OCI-LY1 (cell line): ENCODE data around the gene ZMAT2.
"Not testable (repeated sequence)": the region's sequence is repeated elsewhere in the genome, so short reads cannot be mapped to it uniquely, and the experiment has no call there.

Experiments
- H2AFZ ChIP-seq: fragments of 200-600 bp; sonication (generic), shearing (Covaris generic); 2 replicates; pipeline ENCODE4 v1.6.0; 2014; ENCODE audit warnings: antibody characterized with exemption, mild to moderate bottlenecking, low read length
- H3F3A ChIP-seq: fragments of 200-600 bp; sonication (generic), shearing (Covaris generic); 2 replicates; pipeline ENCODE4 v1.6.0; 2014; ENCODE audit warnings: mild to moderate bottlenecking, antibody characterized with exemption, low read length, moderate library complexity; ENCODE audit not compliant: insufficient read depth
- H3K27ac ChIP-seq: fragments of 200-600 bp; sonication (generic); 2 replicates; pipeline ENCODE4 v1.5.1; 2014; ENCODE audit warnings: low read length, mixed run types, mild to moderate bottlenecking, low read depth; ENCODE audit not compliant: poor library complexity, severe bottlenecking
- H3K27me3 ChIP-seq: fragments of 200-600 bp; sonication (generic); 2 replicates; pipeline ENCODE4 v1.6.0; 2014; ENCODE audit warnings: antibody characterized with exemption, mild to moderate bottlenecking, low read length, moderate library complexity; ENCODE audit not compliant: insufficient read depth
- H3K36me3 ChIP-seq: fragments of 200-600 bp; sonication (generic); 2 replicates; pipeline ENCODE4 v1.6.1; 2014; ENCODE audit warnings: mild to moderate bottlenecking, antibody characterized with exemption, low read length, moderate library complexity, mixed read lengths; ENCODE audit not compliant: insufficient read depth
- H3K4me1 ChIP-seq: fragments of 200-600 bp; sonication (generic); 2 replicates; pipeline ENCODE4 v1.5.1; 2014; ENCODE audit warnings: mild to moderate bottlenecking, low read length, moderate library complexity; ENCODE audit not compliant: insufficient read depth, severe bottlenecking
- H3K4me2 ChIP-seq: fragments of 200-600 bp; sonication (generic), shearing (Covaris generic); 2 replicates; pipeline ENCODE4 v1.6.1; 2014; ENCODE audit warnings: low read length
- H3K4me3 ChIP-seq: fragments of 200-600 bp; sonication (generic); 2 replicates; pipeline ENCODE4 v1.5.1; 2014; ENCODE audit warnings: low read length, low read depth, mild to moderate bottlenecking, mixed read lengths; ENCODE audit not compliant: poor library complexity, severe bottlenecking
- H3K79me2 ChIP-seq: fragments of 200-600 bp; shearing (Covaris generic); 2 replicates; pipeline ENCODE4 v1.6.1; 2016; ENCODE audit warnings: mixed run types, low read length, mixed read lengths; ENCODE audit not compliant: insufficient read depth
- H3K9ac ChIP-seq: fragments of 200-600 bp; sonication (generic), shearing (Covaris generic); 2 replicates; pipeline ENCODE4 v1.6.1; 2014; ENCODE audit warnings: mild to moderate bottlenecking, low read length, mixed read lengths
- H3K9me2 ChIP-seq: fragments of 200-600 bp; sonication (generic), shearing (Covaris generic); 2 replicates; pipeline ENCODE4 v1.6.1; 2014; ENCODE audit warnings: low read depth, mild to moderate bottlenecking, low read length, mixed read lengths
- H3K9me3 ChIP-seq: fragments of 200-600 bp; shearing (Covaris generic); 2 replicates; pipeline ENCODE4 v1.6.1; 2014; ENCODE audit warnings: low read length, mixed read lengths
- H4K20me1 ChIP-seq: fragments of 200-600 bp; sonication (generic), shearing (Covaris generic); 2 replicates; pipeline ENCODE4 v1.6.0; 2016; ENCODE audit warnings: mild to moderate bottlenecking, low read length; ENCODE audit not compliant: insufficient read depth
- CTCF ChIP-seq: fragments of 200-600 bp; sonication (generic), shearing (Covaris generic); IDR thresholded peaks from 2 replicates; pipeline ENCODE4 v1.5.1; 2017; ENCODE audit warnings: mild to moderate bottlenecking, antibody characterized with exemption, low read length, moderate library complexity, mixed read lengths
- EZH2 ChIP-seq: fragments of 200-600 bp; sonication (generic), shearing (Covaris generic); IDR thresholded peaks from 2 replicates; pipeline ENCODE4 v1.8.0; 2017; ENCODE audit warnings: borderline replicate concordance, mixed run types, mild to moderate bottlenecking, antibody characterized with exemption, low read length, moderate library complexity, mixed read lengths

ZMAT2 gene

DNA sequence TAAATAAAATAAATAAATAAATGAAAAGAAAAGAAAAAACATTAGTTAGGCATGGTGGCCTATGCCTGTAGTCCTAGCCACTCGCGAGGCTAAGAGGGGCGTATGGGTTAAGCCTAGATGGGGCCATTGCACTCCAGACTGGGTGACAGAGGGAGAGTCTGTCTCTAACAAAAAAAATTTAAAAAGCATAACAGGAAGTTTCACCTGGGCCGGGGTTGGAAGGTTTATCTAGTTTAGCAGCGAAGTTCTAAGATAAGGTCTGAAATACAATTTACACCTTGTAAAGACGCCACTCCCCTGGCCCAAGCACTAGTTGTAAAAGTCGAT is 18.0 kb downstream of the ZMAT2 start:
- Histone ChIP-seq H3F3A (no peaks in the 10 kb centered on the region), H4K20me1 (no peaks in the 10 kb centered on the region), H3K4me1 (no peaks in the 10 kb centered on the region), H3K36me3 (no peaks in the 10 kb centered on the region), H3K27ac (no peak overlapping the region), H3K4me2 (no peak overlapping the region), H2AFZ (no peak overlapping the region), H3K9ac (no peak overlapping the region), H3K9me3 (no peaks in the 10 kb centered on the region), H3K79me2 (no peaks in the 10 kb centered on the region), H3K9me2 (no peaks in the 10 kb centered on the region), H3K4me3 (no peak overlapping the region), H3K27me3 (no peaks in the 10 kb centered on the region)
- no peak for TF ChIP-seq CTCF
- TF ChIP-seq EZH2, result no peak

- H3K9me2 ChIP-seq, H3K4me1 ChIP-seq, H3K4me3 ChIP-seq, H3F3A ChIP-seq, H3K9ac ChIP-seq, H3K79me2 ChIP-seq, H3K27ac ChIP-seq, H3K4me2 ChIP-seq, H3K9me3 ChIP-seq, H3K27me3 ChIP-seq, H4K20me1 ChIP-seq, H2AFZ ChIP-seq, H3K36me3 ChIP-seq: not testable (repeated sequence)
Measured at GRCh38 chr5:140720738-140721137, 20.5 kb downstream of the ZMAT2 start.

DNA sequence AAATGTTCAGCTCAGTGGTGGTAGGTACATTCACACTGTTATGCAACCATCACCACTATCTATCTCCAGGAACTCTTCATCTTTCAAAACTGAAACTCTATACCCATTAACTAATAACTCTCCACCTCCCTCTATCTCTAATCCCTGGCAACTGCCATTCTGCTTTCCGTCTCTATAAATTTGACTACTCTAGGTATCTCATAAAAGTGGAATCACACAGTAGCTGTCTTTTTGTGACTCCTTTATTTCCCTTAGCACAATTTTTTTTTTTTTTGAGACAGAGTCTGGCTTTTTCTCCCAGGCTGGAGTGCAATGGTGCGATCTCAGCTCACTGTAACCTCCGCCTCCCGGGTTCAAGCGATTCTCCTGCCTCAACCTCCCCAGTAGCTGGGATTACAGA is 21.1 kb downstream of the ZMAT2 start:
- not testable (repeated sequence) for H3K4me3 ChIP-seq, H3K4me2 ChIP-seq, H3K27me3 ChIP-seq, H3K36me3 ChIP-seq, H3K9me3 ChIP-seq, H2AFZ ChIP-seq, H4K20me1 ChIP-seq, H3K9me2 ChIP-seq, H3F3A ChIP-seq, H3K4me1 ChIP-seq, H3K79me2 ChIP-seq, H3K27ac ChIP-seq, H3K9ac ChIP-seq

DNA sequence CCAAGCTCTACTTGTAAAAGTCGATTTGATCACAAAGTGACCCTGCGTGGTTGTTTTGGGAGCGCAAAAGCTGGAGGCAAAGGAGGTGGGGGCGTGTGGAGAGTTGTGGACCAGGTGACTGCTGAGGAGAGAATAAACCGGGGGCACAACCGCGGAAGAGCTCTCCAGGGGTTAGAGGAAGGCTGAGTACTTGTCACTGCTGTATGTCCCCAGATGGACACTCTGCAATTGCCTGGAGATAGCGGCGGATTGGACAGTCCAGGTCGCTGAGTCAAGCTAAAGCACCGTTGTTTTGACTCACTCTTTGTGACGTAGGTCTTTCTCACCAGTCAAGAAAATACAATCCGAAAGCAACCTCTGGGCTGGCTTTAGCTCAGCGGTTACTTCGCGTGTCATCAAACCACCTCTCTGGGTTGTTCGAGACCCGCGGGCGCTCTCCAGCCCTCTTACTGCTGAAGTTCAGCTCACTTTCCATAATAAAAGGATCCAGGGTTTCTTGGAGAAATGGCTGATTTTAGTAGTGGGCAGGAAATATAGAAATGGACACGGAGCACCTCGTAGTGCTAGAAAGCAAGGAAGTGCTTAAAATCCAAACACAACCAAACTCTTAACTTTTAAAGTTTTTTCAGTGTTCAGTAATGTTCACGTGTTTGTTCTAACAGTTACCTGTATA is 25.7 kb downstream of the ZMAT2 start:
- H2AFZ ChIP-seq, result no peak overlapping the region

More for the DNA sequence above, 25.7 kb downstream of the ZMAT2 start:
- Histone ChIP-seq H3K9me2 (no peaks in the 10 kb centered on the region), H4K20me1 (no peaks in the 10 kb centered on the region), H3F3A (no peaks in the 10 kb centered on the region), H3K9ac (no peak overlapping the region), H3K4me1 (no peaks in the 10 kb centered on the region), H3K79me2 (no peaks in the 10 kb centered on the region), H3K4me2 (no peak overlapping the region), H3K4me3 (no peak overlapping the region), H3K9me3 (no peaks in the 10 kb centered on the region), H3K36me3 (no peaks in the 10 kb centered on the region), H3K27me3 (no peaks in the 10 kb centered on the region), H3K27ac (no peak overlapping the region)
- TF ChIP-seq EZH2 (no peak), CTCF (no peak)
